ENCODE data around the gene BACE1. TPM values are rescaled to one million over a fixed set of nuclear protein-coding genes. Genes with fewer than 3 reads are reported as not detected.

The BACE1 gene
- total and polyA plus RNA-seq, 9 donors = 12.6 to 99.7 (median 30.7) TPM

DNA sequence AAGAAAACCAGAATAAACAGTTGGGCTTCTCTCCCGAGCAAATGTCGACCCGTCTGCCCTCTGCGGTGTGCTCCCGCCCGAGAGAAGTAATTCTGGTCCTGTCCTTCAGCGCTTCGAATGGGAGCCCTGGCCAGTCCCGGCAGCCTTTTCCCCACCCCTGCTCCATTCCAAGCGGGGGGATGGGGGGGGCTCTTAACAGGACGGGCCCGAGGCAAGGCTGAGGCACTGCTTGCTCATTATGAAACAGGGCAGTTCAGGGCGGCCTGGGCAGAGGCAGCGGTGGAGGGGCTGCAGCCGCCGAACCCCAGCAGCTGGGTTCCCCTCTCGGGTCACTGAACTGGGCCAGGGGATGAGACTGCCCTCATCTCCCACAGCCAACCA, 15.8 kb downstream of the BACE1 start:
- H3K4me1 ChIP-seq (ENCODE audit: insufficient read depth) = peaks cover 18% of the 10 kb centered on the region
- H3K9me3 ChIP-seq = no peaks in the 10 kb centered on the region
- no peaks in the 10 kb centered on the region for H3K27me3 ChIP-seq
- DNase-seq = peak; percentile 81 to 86 (median 85)
- 4 to 8% (median 8%) methylated on average over 16 to 17 of the region's 17 CpGs for whole genome bisulfite sequencing, 3 donors
- H3K36me3 ChIP-seq = no peaks in the 10 kb centered on the region
- H3K4me3 ChIP-seq = peak overlapping the region; percentile 20
- intact Hi-C loops (cut with DNase I) = no loop called here
- TF ChIP-seq POLR2A (IDR thresholded peaks at IDR 0.05) (no peak), EP300 (IDR thresholded peaks at IDR 0.05) (no peak)
- TF ChIP-seq, protein P1, sequence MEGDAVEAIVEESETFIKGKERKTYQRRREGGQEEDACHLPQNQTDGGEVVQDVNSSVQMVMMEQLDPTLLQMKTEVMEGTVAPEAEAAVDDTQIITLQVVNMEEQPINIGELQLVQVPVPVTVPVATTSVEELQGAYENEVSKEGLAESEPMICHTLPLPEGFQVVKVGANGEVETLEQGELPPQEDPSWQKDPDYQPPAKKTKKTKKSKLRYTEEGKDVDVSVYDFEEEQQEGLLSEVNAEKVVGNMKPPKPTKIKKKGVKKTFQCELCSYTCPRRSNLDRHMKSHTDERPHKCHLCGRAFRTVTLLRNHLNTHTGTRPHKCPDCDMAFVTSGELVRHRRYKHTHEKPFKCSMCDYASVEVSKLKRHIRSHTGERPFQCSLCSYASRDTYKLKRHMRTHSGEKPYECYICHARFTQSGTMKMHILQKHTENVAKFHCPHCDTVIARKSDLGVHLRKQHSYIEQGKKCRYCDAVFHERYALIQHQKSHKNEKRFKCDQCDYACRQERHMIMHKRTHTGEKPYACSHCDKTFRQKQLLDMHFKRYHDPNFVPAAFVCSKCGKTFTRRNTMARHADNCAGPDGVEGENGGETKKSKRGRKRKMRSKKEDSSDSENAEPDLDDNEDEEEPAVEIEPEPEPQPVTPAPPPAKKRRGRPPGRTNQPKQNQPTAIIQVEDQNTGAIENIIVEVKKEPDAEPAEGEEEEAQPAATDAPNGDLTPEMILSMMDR (IDR thresholded peaks at IDR 0.05) = no peak
- H3K27ac ChIP-seq = peak overlapping the region in 1 of 2 donors; percentile 70

GRCh38 chr11:117299351-117300282, 16.4 kb downstream of the BACE1 start:
- DNase-seq = peak in 2 of 5 donors; percentile 31 to 41
- TF ChIP-seq POLR2A (IDR thresholded peaks at IDR 0.05) = no peak
- TF ChIP-seq, protein P1 (IDR thresholded peaks at IDR 0.05) = no peak
- no peak for TF ChIP-seq EP300 (IDR thresholded peaks at IDR 0.05)
- no peaks in the 10 kb centered on the region for H3K9me3 ChIP-seq
- H3K4me3 ChIP-seq = peak overlapping the region; percentile 20
- no peaks in the 10 kb centered on the region for H3K27me3 ChIP-seq
- 29 to 36% (median 36%) methylated on average over 12 of the region's 12 CpGs for WGBS, 3 donors
- intact Hi-C loops (cut with DNase I) = no loop called here
- no peaks in the 10 kb centered on the region for H3K36me3 ChIP-seq
- peak overlapping the region; percentile 13 to 70 for H3K27ac ChIP-seq
- H3K4me1 ChIP-seq (ENCODE audit: insufficient read depth) = peaks cover 18% of the 10 kb centered on the region

DNA sequence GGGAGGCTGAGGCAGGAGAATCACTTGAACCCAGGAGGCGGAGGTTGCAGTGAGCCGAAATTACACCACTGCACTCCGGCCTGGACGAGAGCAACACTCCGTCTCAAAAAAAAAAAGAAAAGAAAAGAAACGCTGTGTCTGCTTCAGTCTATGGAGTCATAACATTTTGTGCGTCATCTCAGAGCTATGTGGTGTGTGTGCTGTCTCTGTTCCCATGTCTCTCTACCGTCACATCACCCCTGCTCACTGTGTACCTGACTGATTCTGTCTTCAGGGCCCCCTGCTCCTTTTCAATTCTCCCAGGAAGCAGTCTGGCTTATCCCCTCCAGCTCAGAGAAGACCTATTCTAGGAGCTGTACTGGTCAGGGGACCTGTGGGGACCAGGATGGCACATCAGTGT, 17.9 kb downstream of the BACE1 start:
- Histone ChIP-seq H3K27ac (no peak overlapping the region), H3K4me1 (ENCODE audit: insufficient read depth) (peaks cover 18% of the 10 kb centered on the region), H3K27me3 (no peaks in the 10 kb centered on the region), H3K36me3 (no peaks in the 10 kb centered on the region), H3K9me3 (no peaks in the 10 kb centered on the region), H3K4me3 (no peak overlapping the region)
- no peak for DNase-seq
- intact Hi-C loops (cut with DNase I) = no loop called here
- TF ChIP-seq POLR2A (IDR thresholded peaks at IDR 0.05) (no peak), EP300 (IDR thresholded peaks at IDR 0.05) (no peak)
- TF ChIP-seq, protein P1 (IDR thresholded peaks at IDR 0.05) = no peak
- 93 to 95% (median 95%) methylated on average over 8 of the region's 8 CpGs for WGBS, 3 donors

GRCh38 chr11:117296881-117297280, 19.2 kb downstream of the BACE1 start:
- Histone ChIP-seq H3K27ac (no peak overlapping the region), H3K27me3 (no peaks in the 10 kb centered on the region), H3K36me3 (no peaks in the 10 kb centered on the region), H3K9me3 (no peaks in the 10 kb centered on the region), H3K4me3 (no peak overlapping the region), H3K4me1 (ENCODE audit: insufficient read depth) (peaks cover 18% of the 10 kb centered on the region)
- WGBS, 3 donors = 86 to 89% (median 87%) methylated on average over 6 of the region's 6 CpGs
- peak in 1 of 5 donors; percentile 24 for DNase-seq
- TF ChIP-seq, protein P1 (IDR thresholded peaks at IDR 0.05) = no peak
- TF ChIP-seq POLR2A (IDR thresholded peaks at IDR 0.05) (no peak), EP300 (IDR thresholded peaks at IDR 0.05) (no peak)
- intact Hi-C loops (cut with DNase I) = no loop called here
